ENCODE results near the gene IL19.

- TF ChIP-seq CTCF (IDR thresholded peaks at IDR 0.05) = no peak
- no peak for TF ChIP-seq EP300 (IDR thresholded peaks at IDR 0.05)
- no peak for TF ChIP-seq POLR2A (IDR thresholded peaks at IDR 0.05)
These were observed 114.9 kb downstream of the IL19 start for GRCh38 chr1:206885341-206886060.
